A549 treated with AZD9567 at 1 μM for 4 hours (cell line): ENCODE data around the gene TEX2. TPM values are rescaled to one million over a fixed set of nuclear protein-coding genes. Genes with fewer than 3 reads are reported as not detected.

Experiments used
- total RNA-seq: library from RNA; stranded (reverse); fragments of 200-300 nt; extraction: Qiagen RNA extraction; gene quantifications from 5 replicates; pipeline ENCODE4 v1.2.3, GENCODE V29; 2022; ENCODE audit not compliant: insufficient read depth

The TEX2 gene, protein sequence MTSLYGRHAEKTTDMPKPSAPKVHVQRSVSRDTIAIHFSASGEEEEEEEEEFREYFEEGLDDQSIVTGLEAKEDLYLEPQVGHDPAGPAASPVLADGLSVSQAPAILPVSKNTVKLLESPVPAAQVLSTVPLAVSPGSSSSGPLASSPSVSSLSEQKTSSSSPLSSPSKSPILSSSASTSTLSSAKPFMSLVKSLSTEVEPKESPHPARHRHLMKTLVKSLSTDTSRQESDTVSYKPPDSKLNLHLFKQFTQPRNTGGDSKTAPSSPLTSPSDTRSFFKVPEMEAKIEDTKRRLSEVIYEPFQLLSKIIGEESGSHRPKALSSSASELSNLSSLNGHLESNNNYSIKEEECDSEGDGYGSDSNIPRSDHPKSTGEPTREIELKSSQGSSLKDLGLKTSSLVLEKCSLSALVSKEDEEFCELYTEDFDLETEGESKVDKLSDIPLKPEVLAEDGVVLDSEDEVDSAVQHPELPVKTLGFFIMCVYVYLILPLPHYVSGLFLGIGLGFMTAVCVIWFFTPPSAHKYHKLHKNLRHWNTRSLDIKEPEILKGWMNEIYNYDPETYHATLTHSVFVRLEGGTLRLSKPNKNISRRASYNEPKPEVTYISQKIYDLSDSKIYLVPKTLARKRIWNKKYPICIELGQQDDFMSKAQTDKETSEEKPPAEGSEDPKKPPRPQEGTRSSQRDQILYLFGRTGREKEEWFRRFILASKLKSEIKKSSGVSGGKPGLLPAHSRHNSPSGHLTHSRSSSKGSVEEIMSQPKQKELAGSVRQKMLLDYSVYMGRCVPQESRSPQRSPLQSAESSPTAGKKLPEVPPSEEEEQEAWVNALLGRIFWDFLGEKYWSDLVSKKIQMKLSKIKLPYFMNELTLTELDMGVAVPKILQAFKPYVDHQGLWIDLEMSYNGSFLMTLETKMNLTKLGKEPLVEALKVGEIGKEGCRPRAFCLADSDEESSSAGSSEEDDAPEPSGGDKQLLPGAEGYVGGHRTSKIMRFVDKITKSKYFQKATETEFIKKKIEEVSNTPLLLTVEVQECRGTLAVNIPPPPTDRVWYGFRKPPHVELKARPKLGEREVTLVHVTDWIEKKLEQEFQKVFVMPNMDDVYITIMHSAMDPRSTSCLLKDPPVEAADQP
- 11.6 to 13.7 TPM (median 13.1 TPM) in 5 replicates for total RNA-seq

DNA sequence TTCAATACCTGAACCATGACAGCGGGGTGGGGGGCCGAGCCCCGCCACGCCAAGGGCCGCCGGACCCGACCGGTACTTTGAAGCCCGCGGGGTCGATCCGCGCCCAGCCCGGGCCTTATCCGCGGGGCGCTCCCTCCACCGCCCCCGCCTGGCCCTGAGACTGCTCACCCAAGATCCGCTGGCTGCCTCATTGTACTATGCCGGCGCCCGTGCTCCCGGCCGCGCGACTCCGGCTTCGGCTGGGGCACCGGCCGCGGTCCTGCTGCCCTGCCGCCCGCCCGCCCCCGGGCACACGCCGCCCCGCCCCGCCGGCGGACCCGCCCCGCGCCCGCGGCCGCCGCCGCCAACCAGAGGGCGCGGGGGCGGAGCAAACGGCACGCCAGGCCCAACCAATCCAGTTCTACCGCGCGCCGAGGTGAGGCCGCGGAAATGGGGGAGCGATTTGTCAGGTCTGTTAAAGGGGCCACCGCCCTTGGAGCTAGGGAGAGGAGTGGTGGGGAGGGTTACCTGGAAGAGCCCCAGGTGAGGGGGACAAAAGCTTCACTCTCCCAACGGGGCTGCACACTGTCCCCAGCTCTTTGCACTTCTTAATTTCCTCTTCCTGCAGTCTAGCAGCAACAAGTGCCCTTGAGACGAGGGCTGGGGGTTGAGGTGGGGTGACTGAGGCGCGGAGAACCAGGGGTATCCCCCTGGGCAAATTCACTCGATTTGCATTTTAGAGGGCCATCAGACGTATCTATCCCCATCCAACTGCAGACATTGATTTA is at the start of gene TEX2:
Gene TEX2 (minus strand): TSS at position 261 of the 767 bp plus-strand sequence. CDS start 49,043 bp downstream, outside the sequence.

DNA sequence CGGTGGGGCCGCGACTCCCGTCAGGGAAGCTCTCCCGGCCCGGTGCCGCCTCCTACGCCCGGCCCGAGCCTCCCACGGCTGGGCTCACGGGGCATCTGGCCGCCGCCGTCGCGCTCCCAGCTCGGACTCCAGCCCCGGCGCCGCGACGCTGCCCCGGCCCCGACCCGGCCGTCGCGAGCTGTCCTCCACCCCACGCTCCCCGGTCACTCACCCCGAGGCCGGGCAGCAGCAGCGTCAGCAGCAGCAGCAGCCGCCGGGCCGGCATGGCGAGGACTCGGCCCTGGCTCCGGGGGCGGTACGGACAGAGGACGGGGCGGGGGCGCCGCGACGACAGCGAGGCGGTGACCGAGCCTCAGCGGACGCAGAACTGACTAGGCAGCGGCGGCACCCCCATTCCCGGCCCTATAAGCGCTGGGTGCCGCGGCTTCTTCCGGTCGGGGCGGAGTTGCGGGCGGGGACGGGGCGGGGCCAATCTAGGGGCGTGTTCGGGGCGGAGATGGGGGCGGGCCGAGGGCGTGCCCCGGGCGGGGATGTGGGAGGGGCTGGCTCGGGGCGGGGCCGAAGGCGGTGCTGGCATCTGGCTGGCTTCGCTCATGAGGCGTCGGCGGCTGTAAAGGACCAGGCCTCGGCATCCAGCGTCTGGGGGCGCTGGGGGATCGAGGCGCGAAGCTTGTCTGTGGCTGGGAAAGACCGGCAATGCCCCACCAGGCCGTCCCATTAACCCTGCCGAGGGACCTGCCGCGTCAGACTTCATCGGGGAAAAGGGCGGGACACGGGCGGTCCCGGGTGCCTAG is 133.1 kb downstream of the TEX2 start, which contains the start of gene ERN1:
Gene ERN1 (minus strand): TSS at position 380 of the 794 bp plus-strand sequence. CDS start 115 bp downstream, at position 265.

Other genes with a start within 250 kb of the TEX2 start
- 0.08 to 0.09 TPM in 2 of 5 replicates, not detected in the others for gene ICAM2, start 242.6 kb downstream of the TEX2 start, total RNA-seq
- gene ERN1, start 133.1 kb downstream of the TEX2 start, total RNA-seq = 2.2 to 4.3 TPM (median 3.7 TPM) in 5 replicates
- gene PECAM1, start 127.6 kb upstream of the TEX2 start, total RNA-seq = 0.03 to 0.21 TPM (median 0.05 TPM) in 4 of 5 replicates, not detected in the other
- gene MILR1, start 185.9 kb upstream of the TEX2 start, total RNA-seq = 1.4 to 1.7 TPM (median 1.4 TPM) in 4 of 5 replicates, not detected in the other
- 17.8 to 20.4 TPM (median 18.4 TPM) in 5 replicates for gene POLG2, start 233.8 kb upstream of the TEX2 start, total RNA-seq
- gene DDX5, start 243.0 kb upstream of the TEX2 start, total RNA-seq = 580 to 1,180 TPM (median 668 TPM) in 5 replicates
- 29.0 to 44.4 TPM (median 32.8 TPM) in 5 replicates for gene CEP95, start 243.7 kb upstream of the TEX2 start, total RNA-seq